BJ (cell line): ENCODE data around the gene HOXB3. TPM values are rescaled to one million over a fixed set of nuclear protein-coding genes. Genes with fewer than 3 reads are reported as not detected.

Experiments used
- CTCF ChIA-PET: fragments of 350-600 bp; formaldehyde crosslinking; extraction: SDS; loops from one replicate; lab custom pipeline; 2021; ENCODE audit warnings: antibody characterized with exemption, inconsistent platforms; lab: Yijun Ruan, JAX
- POLR2A ChIA-PET: fragments of 300-600 bp; sonication (Branson Sonifier 250); formaldehyde crosslinking; extraction: SDS; loops from one replicate; lab custom pipeline; 2021; ENCODE audit warnings: antibody characterized with exemption; lab: Charles Lee
- DNase-seq: peaks from one replicate; pipeline ENCODE4 v3.0.0-alpha.2; 2011; ENCODE audit warnings: low read depth
- H3K27me3 ChIP-seq: 2 replicates; pipeline ENCODE4 v1.6.0; 2011; ENCODE audit warnings: low read length; ENCODE audit not compliant: control insufficient read depth, insufficient read depth
- H3K36me3 ChIP-seq: 2 replicates; pipeline ENCODE4 v1.5.1; 2011; ENCODE audit warnings: low read length; ENCODE audit not compliant: control insufficient read depth, insufficient read depth
- H3K4me3 ChIP-seq: 2 replicates; pipeline ENCODE4 v1.5.1; 2011; ENCODE audit warnings: low read depth, mild to moderate bottlenecking, control low read depth, low read length
- CTCF ChIP-seq: IDR thresholded peaks from 2 replicates; pipeline ENCODE4 v1.5.1; 2011; ENCODE audit warnings: low read depth, mild to moderate bottlenecking, control low read depth, inconsistent platforms, low read length, moderate library complexity; ENCODE audit not compliant: insufficient read depth
- polyA plus RNA-seq: library from polyadenylated mRNA; depleted of rRNA; stranded (reverse); fragments of >200 nt; gene quantifications from 2 replicates; pipeline ENCODE4 v1.2.3, GENCODE V29; 2011

HOXB3 gene
- polyA plus RNA-seq, 1 experiment = not detected

GRCh38 chr17:48617471-48618255 is 27.6 kb upstream of the HOXB3 start:
- CTCF ChIA-PET = interaction anchor here (0.6 to 2.6 kb wide), 25 partner anchors 9 to 592 kb away, joined by 3 to 27 read pairs (median 5); partner anchors contain the start of gene HOXB5
- POLR2A ChIA-PET = no interaction called here
- DNase-seq = no peak
- Histone ChIP-seq H3K36me3 (no peaks in the 10 kb centered on the region), H3K27me3 (peaks cover 76% of the 10 kb centered on the region), H3K4me3 (no peak overlapping the region)
- TF ChIP-seq CTCF = no peak

GRCh38 chr17:48616717-48617470 is 26.9 kb upstream of the HOXB3 start:
- no peaks in the 10 kb centered on the region for H3K36me3 ChIP-seq
- DNase-seq = no peak
- peaks cover 75% of the 10 kb centered on the region for H3K27me3 ChIP-seq
- ChIA-PET POLR2A (no interaction called here), CTCF (interaction anchor here (0.7 to 2.6 kb wide), 11 partner anchors 9 to 591 kb away, joined by 3 to 27 read pairs (median 5); partner anchors contain the start of gene HOXB6)
- TF ChIP-seq CTCF = no peak
- no peak overlapping the region for H3K4me3 ChIP-seq

GRCh38 chr17:48615963-48616716 is 26.1 kb upstream of the HOXB3 start:
- DNase-seq = no peak
- TF ChIP-seq CTCF = no peak
- H3K4me3 ChIP-seq = no peak overlapping the region
- peaks cover 74% of the 10 kb centered on the region for H3K27me3 ChIP-seq
- ChIA-PET POLR2A (no interaction called here), CTCF (interaction anchor here (0.6 to 2.0 kb wide), 5 partner anchors 7 to 772 kb away, joined by 3 to 6 read pairs (median 3); partner anchors contain the start of gene HOXB6)
- H3K36me3 ChIP-seq = no peaks in the 10 kb centered on the region

GRCh38 chr17:48615047-48615962 is 25.3 kb upstream of the HOXB3 start, which contains the start of gene HOXB8:
Gene HOXB8, minus strand, starts transcription at chr17:48615292. Its CDS starts 588 bp downstream, at chr17:48614704.
- TF ChIP-seq CTCF = no peak
- ChIA-PET POLR2A (no interaction called here), CTCF (interaction anchor here (0.6 to 2.0 kb wide), 5 partner anchors 8 to 772 kb away, joined by 3 to 6 read pairs (median 3); partner anchors contain the start of gene HOXB6)
- Histone ChIP-seq H3K36me3 (no peaks in the 10 kb centered on the region), H3K4me3 (no peak within 1 kb of the TSS), H3K27me3 (peaks cover 75% of the 10 kb centered on the region)
- DNase-seq = no peak
